ENCODE data around the gene ILDR2.

Gene ILDR2

GRCh38 chr1:166905136-166905535 is 70.2 kb downstream of the ILDR2 start:
- Histone ChIP-seq H3K4me3 (ENCODE audit: low read depth, low read length) (no peak overlapping the region), H3K27me3 (ENCODE audit: insufficient read depth, low read depth, severe bottlenecking) (no peaks in the 10 kb centered on the region), H3K9me3 (ENCODE audit: severe bottlenecking) (no peaks in the 10 kb centered on the region), H3K36me3 (no peaks in the 10 kb centered on the region), H3K27ac (no peak overlapping the region)
- TF ChIP-seq CTCF (IDR thresholded peaks at IDR 0.05; ENCODE audit: low read depth, low read length) = no peak
- DNase-seq = no peak

DNA sequence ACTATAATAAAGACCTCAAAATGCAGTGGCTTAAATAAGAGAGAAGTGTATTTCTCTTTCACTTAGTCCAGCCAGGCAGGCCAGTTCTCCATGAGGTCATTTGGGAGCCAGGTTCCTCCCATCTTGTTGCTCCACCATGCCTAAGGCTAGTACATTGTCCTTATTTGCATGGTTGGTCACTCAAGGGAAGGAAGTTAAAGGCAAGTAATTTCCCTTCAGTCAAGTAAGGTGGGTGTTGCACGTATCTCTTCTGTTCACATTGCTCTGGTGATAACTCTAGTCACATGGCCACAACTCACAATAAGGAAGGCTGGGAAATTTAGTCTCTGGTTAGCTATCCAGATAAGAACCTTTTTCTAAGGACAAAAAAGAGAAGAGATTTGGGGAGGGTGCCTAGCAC is 72.1 kb downstream of the ILDR2 start:
- no peak overlapping the region for H3K4me3 ChIP-seq (ENCODE audit: low read depth, low read length)
- H3K27ac ChIP-seq = no peak overlapping the region

DNA sequence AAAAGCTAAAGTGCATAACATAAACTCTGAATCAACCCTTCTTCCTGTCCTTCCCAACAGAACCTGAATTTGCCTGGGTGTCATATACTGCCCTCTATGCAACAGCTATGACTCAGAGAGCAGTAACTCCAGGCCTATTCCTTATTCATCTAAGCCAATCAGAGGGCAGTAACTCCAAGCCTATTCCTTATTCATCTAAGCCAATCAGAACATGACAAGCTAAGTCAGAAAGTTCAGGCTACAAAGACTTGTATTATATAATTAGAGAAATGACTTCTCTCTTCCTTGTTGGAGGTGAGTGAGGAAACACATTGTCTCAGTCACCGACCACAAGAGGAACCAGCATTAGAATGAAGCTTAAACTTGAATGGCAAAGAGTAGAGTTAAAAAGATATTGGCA is 73.1 kb downstream of the ILDR2 start:
- no peak for TF ChIP-seq CTCF (IDR thresholded peaks at IDR 0.05; ENCODE audit: low read depth, low read length)
- Histone ChIP-seq H3K27me3 (ENCODE audit: insufficient read depth, low read depth, severe bottlenecking) (no peaks in the 10 kb centered on the region), H3K36me3 (no peaks in the 10 kb centered on the region), H3K4me3 (ENCODE audit: low read depth, low read length) (no peak overlapping the region), H3K9me3 (ENCODE audit: severe bottlenecking) (no peaks in the 10 kb centered on the region), H3K27ac (no peak overlapping the region)
- DNase-seq = no peak

More for the DNA sequence above, 72.1 kb downstream of the ILDR2 start:
- TF ChIP-seq CTCF (IDR thresholded peaks at IDR 0.05; ENCODE audit: low read depth, low read length) = no peak
- no peak for DNase-seq
- Histone ChIP-seq H3K9me3 (ENCODE audit: severe bottlenecking) (no peaks in the 10 kb centered on the region), H3K36me3 (no peaks in the 10 kb centered on the region), H3K27me3 (ENCODE audit: insufficient read depth, low read depth, severe bottlenecking) (no peaks in the 10 kb centered on the region)

- Histone ChIP-seq H3K9me3 (ENCODE audit: severe bottlenecking) (no peaks in the 10 kb centered on the region), H3K4me3 (ENCODE audit: low read depth, low read length) (no peak overlapping the region), H3K27me3 (ENCODE audit: insufficient read depth, low read depth, severe bottlenecking) (no peaks in the 10 kb centered on the region), H3K36me3 (no peaks in the 10 kb centered on the region), H3K27ac (no peak overlapping the region)
- no peak for TF ChIP-seq CTCF (IDR thresholded peaks at IDR 0.05; ENCODE audit: low read depth, low read length)
- DNase-seq = no peak
Observed at GRCh38 chr1:166900987-166901386, 74.4 kb downstream of the ILDR2 start.

GRCh38 chr1:166899769-166900168 is 75.6 kb downstream of the ILDR2 start:
- no peaks in the 10 kb centered on the region for H3K9me3 ChIP-seq (ENCODE audit: severe bottlenecking)
- H3K27ac ChIP-seq = no peak overlapping the region
- TF ChIP-seq CTCF (IDR thresholded peaks at IDR 0.05; ENCODE audit: low read depth, low read length) = no peak
- H3K36me3 ChIP-seq = no peaks in the 10 kb centered on the region
- DNase-seq = no peak
- no peaks in the 10 kb centered on the region for H3K27me3 ChIP-seq (ENCODE audit: insufficient read depth, low read depth, severe bottlenecking)
- H3K4me3 ChIP-seq (ENCODE audit: low read depth, low read length) = no peak overlapping the region

- DNase-seq = no peak
Observed at GRCh38 chr1:166895766-166896165, 79.6 kb downstream of the ILDR2 start.

More at GRCh38 chr1:166895766-166896165, 79.6 kb downstream of the ILDR2 start:
- Histone ChIP-seq H3K9me3 (ENCODE audit: severe bottlenecking) (no peaks in the 10 kb centered on the region), H3K4me3 (ENCODE audit: low read depth, low read length) (no peak overlapping the region), H3K27ac (no peak overlapping the region), H3K36me3 (no peaks in the 10 kb centered on the region), H3K27me3 (ENCODE audit: insufficient read depth, low read depth, severe bottlenecking) (no peaks in the 10 kb centered on the region)
- no peak for TF ChIP-seq CTCF (IDR thresholded peaks at IDR 0.05; ENCODE audit: low read depth, low read length)
